ENCODE measurements around the gene BSN. TPM values are rescaled to one million over a fixed set of nuclear protein-coding genes. Genes with fewer than 3 reads are reported as not detected.

Gene BSN
- total RNA-seq, 1 donor = 0.27 TPM

DNA sequence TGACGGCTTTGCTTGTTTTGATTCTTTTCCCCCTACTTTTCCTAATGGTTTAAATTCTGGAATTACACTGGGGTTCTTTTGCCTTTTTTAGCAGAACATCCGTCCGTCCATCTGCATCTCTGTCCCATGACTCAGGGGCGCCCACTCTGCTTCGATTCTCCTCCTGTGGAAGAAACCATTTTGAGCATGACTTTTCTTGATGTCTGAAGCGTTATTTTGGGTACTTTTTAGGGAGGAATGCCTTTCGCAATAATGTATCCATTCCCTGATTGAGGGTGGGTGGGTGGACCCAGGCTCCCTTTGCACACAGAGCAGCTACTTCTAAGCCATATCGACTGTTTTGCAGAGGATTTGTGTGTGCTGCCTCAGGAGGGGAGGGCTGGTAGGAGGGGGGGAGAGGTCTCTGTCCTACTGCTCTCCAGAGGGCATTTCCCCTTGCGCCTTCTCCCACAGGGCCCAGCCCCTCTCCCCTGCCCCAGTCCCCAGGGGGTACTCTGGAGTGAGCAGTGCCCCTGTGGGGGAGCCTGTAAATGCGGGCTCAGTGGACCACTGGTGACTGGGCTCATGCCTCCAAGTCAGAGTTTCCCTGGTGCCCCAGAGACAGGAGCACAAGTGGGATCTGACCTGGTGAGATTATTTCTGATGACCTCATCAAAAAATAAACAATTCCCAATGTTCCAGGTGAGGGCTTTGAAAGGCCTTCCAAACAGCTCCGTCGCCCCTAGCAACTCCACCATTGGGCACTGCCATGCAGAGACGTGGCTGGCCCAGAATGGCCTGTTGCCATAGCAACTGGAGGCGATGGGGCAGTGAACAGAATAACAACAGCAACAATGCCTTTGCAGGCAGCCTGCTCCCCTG, 19.5 kb upstream of the BSN start:
- no peak for DNase-seq (ENCODE audit: low read depth)
- TF ChIP-seq, protein P1, sequence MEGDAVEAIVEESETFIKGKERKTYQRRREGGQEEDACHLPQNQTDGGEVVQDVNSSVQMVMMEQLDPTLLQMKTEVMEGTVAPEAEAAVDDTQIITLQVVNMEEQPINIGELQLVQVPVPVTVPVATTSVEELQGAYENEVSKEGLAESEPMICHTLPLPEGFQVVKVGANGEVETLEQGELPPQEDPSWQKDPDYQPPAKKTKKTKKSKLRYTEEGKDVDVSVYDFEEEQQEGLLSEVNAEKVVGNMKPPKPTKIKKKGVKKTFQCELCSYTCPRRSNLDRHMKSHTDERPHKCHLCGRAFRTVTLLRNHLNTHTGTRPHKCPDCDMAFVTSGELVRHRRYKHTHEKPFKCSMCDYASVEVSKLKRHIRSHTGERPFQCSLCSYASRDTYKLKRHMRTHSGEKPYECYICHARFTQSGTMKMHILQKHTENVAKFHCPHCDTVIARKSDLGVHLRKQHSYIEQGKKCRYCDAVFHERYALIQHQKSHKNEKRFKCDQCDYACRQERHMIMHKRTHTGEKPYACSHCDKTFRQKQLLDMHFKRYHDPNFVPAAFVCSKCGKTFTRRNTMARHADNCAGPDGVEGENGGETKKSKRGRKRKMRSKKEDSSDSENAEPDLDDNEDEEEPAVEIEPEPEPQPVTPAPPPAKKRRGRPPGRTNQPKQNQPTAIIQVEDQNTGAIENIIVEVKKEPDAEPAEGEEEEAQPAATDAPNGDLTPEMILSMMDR (IDR thresholded peaks at IDR 0.05; ENCODE audit: insufficient read depth, low read length) = no peak
- H3K4me3 ChIP-seq (ENCODE audit: low read depth, low read length) = no peak overlapping the region

- TF ChIP-seq, protein P1 (IDR thresholded peaks at IDR 0.05; ENCODE audit: insufficient read depth, low read length) = no peak
- no peak for DNase-seq (ENCODE audit: low read depth)
- no peak overlapping the region for H3K4me3 ChIP-seq (ENCODE audit: low read depth, low read length)
These were observed 18.1 kb upstream of the BSN start for GRCh38 chr3:49535971-49536874.

GRCh38 chr3:49536875-49537533, 17.3 kb upstream of the BSN start:
- DNase-seq (ENCODE audit: low read depth) = no peak
- H3K4me3 ChIP-seq (ENCODE audit: low read depth, low read length) = no peak overlapping the region
- TF ChIP-seq, protein P1 (IDR thresholded peaks at IDR 0.05; ENCODE audit: insufficient read depth, low read length) = no peak

- DNase-seq (ENCODE audit: low read depth) = peak; percentile 94
- H3K4me3 ChIP-seq (ENCODE audit: low read depth, low read length) = peak overlapping the region; percentile 65
- TF ChIP-seq, protein P1 (IDR thresholded peaks at IDR 0.05; ENCODE audit: insufficient read depth, low read length) = peak; percentile 89
These were observed 14.4 kb upstream of the BSN start for GRCh38 chr3:49539659-49540560.

DNA sequence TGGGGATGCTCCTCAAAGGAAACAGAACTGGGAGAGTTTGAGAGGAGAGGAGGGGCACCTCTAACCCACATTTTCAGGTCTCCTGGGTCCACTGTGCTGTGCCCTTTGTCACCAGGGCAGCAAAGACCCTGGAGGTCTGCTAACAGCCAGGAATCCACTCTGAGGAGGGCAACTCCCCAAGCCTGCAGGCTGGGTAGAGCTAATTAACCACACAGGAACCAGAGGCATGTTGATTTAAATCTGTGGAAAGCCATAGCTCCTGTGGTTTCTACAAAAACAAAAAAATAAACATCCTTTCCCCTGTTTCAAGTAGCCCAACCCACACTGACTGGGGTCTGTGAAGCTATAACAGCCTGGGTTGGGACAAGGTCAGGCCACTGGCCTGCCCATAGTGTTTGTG, 2.2 kb upstream of the BSN start:
- TF ChIP-seq, protein P1 (IDR thresholded peaks at IDR 0.05; ENCODE audit: insufficient read depth, low read length) = no peak
- no peak for DNase-seq (ENCODE audit: low read depth)
- no peak overlapping the region for H3K4me3 ChIP-seq (ENCODE audit: low read depth, low read length)

DNA sequence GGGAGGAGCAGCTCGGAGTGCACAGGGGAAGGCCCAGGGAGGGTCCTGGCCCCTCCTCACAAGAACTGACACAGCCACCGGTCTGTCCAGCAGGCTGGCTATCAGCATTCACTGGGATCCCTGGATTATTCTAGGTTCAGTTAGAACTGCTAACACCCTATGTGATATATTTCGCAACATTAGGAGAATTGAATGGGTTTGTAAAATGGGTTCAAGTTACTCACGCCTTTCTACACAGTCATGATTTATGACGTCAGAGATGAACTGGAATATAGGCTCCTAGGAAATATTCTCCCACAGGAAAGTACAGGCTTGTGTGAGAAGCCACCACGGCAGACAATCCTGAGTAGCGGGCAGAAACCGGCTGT, 969 bp upstream of the BSN start:
- H3K4me3 ChIP-seq (ENCODE audit: low read depth, low read length) = peak overlapping the region; percentile 83
- TF ChIP-seq, protein P1 (IDR thresholded peaks at IDR 0.05; ENCODE audit: insufficient read depth, low read length) = no peak
- DNase-seq (ENCODE audit: low read depth) = peak; percentile 47
